ENCODE results near the gene AMPH. TPM values are rescaled to one million over a fixed set of nuclear protein-coding genes. Genes with fewer than 3 reads are reported as not detected.

The AMPH gene
- total RNA-seq, 6 donors from 2014 or later: 0.61 to 25.1 (median 2.5) TPM

GRCh38 chr7:38448584-38449234 is 182.5 kb downstream of the AMPH start:
- no peaks in the 10 kb centered on the region for H3K36me3 ChIP-seq
- no peaks in the 10 kb centered on the region for H3K9me3 ChIP-seq
- H3K4me3 ChIP-seq: no peak overlapping the region
- 84 to 87% methylated on average over 5 of the region's 5 CpGs for WGBS, 2 donors
- TF ChIP-seq POLR2A (IDR thresholded peaks at IDR 0.05): no peak
- TF ChIP-seq POLR2AphosphoS5 (IDR thresholded peaks at IDR 0.05): no peak
- no peak for TF ChIP-seq CTCF (IDR thresholded peaks at IDR 0.05)
- TF ChIP-seq EP300 (IDR thresholded peaks at IDR 0.05): no peak
- H3K27me3 ChIP-seq: no peaks in the 10 kb centered on the region
- H3K27ac ChIP-seq: no peak overlapping the region
- ATAC-seq (ENCODE audit: low FRiP score in 2 of 2) (no peak), DNase-seq (no peak)
- H3K4me1 ChIP-seq: no peaks in the 10 kb centered on the region

- no peak for TF ChIP-seq EP300 (IDR thresholded peaks at IDR 0.05)
- TF ChIP-seq POLR2AphosphoS5 (IDR thresholded peaks at IDR 0.05): no peak
- TF ChIP-seq POLR2A (IDR thresholded peaks at IDR 0.05): no peak
- no peak for TF ChIP-seq CTCF (IDR thresholded peaks at IDR 0.05)
- no peak for ATAC-seq (ENCODE audit: low FRiP score in 2 of 2)
These were observed 183.1 kb downstream of the AMPH start for GRCh38 chr7:38448054-38448453.

GRCh38 chr7:38438970-38439369 is 192.2 kb downstream of the AMPH start:
- ATAC-seq (ENCODE audit: low FRiP score in 2 of 2): no peak
- DNase-seq: no peak
- TF ChIP-seq POLR2AphosphoS5 (IDR thresholded peaks at IDR 0.05) (no peak), EP300 (IDR thresholded peaks at IDR 0.05) (no peak), CTCF (IDR thresholded peaks at IDR 0.05) (no peak), POLR2A (IDR thresholded peaks at IDR 0.05) (no peak)
- H3K9me3 ChIP-seq: no peaks in the 10 kb centered on the region
- no peaks in the 10 kb centered on the region for H3K4me1 ChIP-seq
- no peak overlapping the region for H3K4me3 ChIP-seq
- no peaks in the 10 kb centered on the region for H3K27me3 ChIP-seq
- H3K27ac ChIP-seq: no peak overlapping the region
- H3K36me3 ChIP-seq: no peaks in the 10 kb centered on the region

More at GRCh38 chr7:38448054-38448453, 183.1 kb downstream of the AMPH start:
- 53 to 67% methylated on average over 2 of the region's 2 CpGs for WGBS, 2 donors
- H3K27me3 ChIP-seq: no peaks in the 10 kb centered on the region
- H3K36me3 ChIP-seq: no peaks in the 10 kb centered on the region
- no peak overlapping the region for H3K27ac ChIP-seq
- no peaks in the 10 kb centered on the region for H3K4me1 ChIP-seq
- no peaks in the 10 kb centered on the region for H3K9me3 ChIP-seq
- no peak for DNase-seq
- H3K4me3 ChIP-seq: no peak overlapping the region

GRCh38 chr7:38432671-38433070 is 198.5 kb downstream of the AMPH start:
- no peak overlapping the region for H3K27ac ChIP-seq
- ATAC-seq (ENCODE audit: low FRiP score in 2 of 2): no peak
- H3K27me3 ChIP-seq: no peaks in the 10 kb centered on the region
- 81 to 90% methylated on average over 3 of the region's 3 CpGs for WGBS, 2 donors
- no peaks in the 10 kb centered on the region for H3K36me3 ChIP-seq
- H3K4me3 ChIP-seq: no peak overlapping the region
- TF ChIP-seq EP300 (IDR thresholded peaks at IDR 0.05): no peak
- TF ChIP-seq POLR2A (IDR thresholded peaks at IDR 0.05): no peak
- TF ChIP-seq POLR2AphosphoS5 (IDR thresholded peaks at IDR 0.05): no peak
- TF ChIP-seq CTCF (IDR thresholded peaks at IDR 0.05): no peak
- H3K9me3 ChIP-seq: no peaks in the 10 kb centered on the region
- H3K4me1 ChIP-seq: no peaks in the 10 kb centered on the region
- DNase-seq: no peak

- Histone ChIP-seq H3K36me3 (no peaks in the 10 kb centered on the region), H3K4me1 (no peaks in the 10 kb centered on the region), H3K27ac (no peak overlapping the region), H3K27me3 (no peaks in the 10 kb centered on the region), H3K4me3 (no peak overlapping the region), H3K9me3 (no peaks in the 10 kb centered on the region)
- DNase-seq: no peak
- no peak for ATAC-seq (ENCODE audit: low FRiP score in 2 of 2)
- TF ChIP-seq EP300 (IDR thresholded peaks at IDR 0.05) (no peak), CTCF (IDR thresholded peaks at IDR 0.05) (no peak)
- WGBS, 2 donors: 84 to 93% methylated on average over 1 of the region's 1 CpG
These were observed 199.1 kb downstream of the AMPH start for GRCh38 chr7:38432080-38432479.

Data from upper lobe of left lung (tissue), 6 donors.